ENCODE results near the gene SBNO2.

SBNO2 gene

GRCh38 chr19:1090731-1091543, 83.1 kb downstream of the SBNO2 start:
- TF ChIP-seq, protein P1, sequence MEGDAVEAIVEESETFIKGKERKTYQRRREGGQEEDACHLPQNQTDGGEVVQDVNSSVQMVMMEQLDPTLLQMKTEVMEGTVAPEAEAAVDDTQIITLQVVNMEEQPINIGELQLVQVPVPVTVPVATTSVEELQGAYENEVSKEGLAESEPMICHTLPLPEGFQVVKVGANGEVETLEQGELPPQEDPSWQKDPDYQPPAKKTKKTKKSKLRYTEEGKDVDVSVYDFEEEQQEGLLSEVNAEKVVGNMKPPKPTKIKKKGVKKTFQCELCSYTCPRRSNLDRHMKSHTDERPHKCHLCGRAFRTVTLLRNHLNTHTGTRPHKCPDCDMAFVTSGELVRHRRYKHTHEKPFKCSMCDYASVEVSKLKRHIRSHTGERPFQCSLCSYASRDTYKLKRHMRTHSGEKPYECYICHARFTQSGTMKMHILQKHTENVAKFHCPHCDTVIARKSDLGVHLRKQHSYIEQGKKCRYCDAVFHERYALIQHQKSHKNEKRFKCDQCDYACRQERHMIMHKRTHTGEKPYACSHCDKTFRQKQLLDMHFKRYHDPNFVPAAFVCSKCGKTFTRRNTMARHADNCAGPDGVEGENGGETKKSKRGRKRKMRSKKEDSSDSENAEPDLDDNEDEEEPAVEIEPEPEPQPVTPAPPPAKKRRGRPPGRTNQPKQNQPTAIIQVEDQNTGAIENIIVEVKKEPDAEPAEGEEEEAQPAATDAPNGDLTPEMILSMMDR (IDR thresholded peaks at IDR 0.05; ENCODE audit: extremely low read depth, missing control alignments) = no peak
- DNase-seq (ENCODE audit: low spot score) = no peak

GRCh38 chr19:1089891-1090290, 84.2 kb downstream of the SBNO2 start:
- TF ChIP-seq, protein P1 (IDR thresholded peaks at IDR 0.05; ENCODE audit: extremely low read depth, missing control alignments) = no peak
- no peak for DNase-seq (ENCODE audit: low spot score)

DNA sequence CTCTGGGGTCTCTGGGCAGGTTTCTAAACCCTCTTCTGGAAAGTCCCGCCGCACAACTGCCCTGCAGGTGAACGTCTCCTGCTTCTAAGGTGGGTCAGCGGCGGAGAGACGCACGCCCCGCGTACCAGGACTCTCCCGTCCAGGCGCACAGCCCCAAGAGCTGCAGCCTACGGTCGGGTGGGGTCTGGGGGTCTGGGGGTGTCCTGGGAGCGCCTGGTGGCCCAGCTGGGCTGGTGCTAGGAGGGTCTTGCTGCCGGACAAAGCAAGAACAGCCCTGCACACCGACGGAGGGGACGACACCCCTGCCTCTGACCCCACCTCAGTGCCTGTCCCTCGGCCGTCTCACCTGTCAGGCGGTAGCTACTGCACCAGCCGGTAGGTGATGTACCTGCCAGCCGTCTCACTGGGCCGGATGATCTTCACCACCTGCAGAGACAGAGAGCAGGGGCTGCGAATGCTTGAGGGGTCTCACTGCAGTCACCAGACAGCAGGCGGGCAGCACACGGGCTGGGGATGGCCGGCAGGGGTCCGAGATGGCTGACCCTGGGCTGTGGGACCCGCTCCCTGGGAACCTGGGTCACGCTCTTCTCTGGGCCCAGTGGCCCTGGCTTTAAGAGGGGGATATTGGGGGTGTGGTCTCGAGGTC, 84.8 kb downstream of the SBNO2 start:
- TF ChIP-seq, protein P1 (IDR thresholded peaks at IDR 0.05; ENCODE audit: extremely low read depth, missing control alignments) = no peak
- DNase-seq (ENCODE audit: low spot score) = no peak

- TF ChIP-seq, protein P1 (IDR thresholded peaks at IDR 0.05; ENCODE audit: extremely low read depth, missing control alignments) = no peak
- no peak for DNase-seq (ENCODE audit: low spot score)
Observed at GRCh38 chr19:1088416-1089010, 85.6 kb downstream of the SBNO2 start.

- DNase-seq (ENCODE audit: low spot score) = no peak
- TF ChIP-seq, protein P1 (IDR thresholded peaks at IDR 0.05; ENCODE audit: extremely low read depth, missing control alignments) = no peak
Observed at GRCh38 chr19:1087813-1088415, 86.2 kb downstream of the SBNO2 start.

GRCh38 chr19:1086613-1087012, 87.5 kb downstream of the SBNO2 start:
- TF ChIP-seq, protein P1 (IDR thresholded peaks at IDR 0.05; ENCODE audit: extremely low read depth, missing control alignments) = no peak
- no peak for DNase-seq (ENCODE audit: low spot score)
